Stimulated activated CD8-positive, alpha-beta memory T cell treated with anti-CD3 and anti-CD28 coated beads, Interleukin-15, amount 100 ng/mL, for 24 hours (primary cell): ENCODE data around the gene LOXL4.

Experiments used
- DNase-seq: peaks from one replicate; pipeline ENCODE4 v3.0.0-alpha.2; 2020; ENCODE audit warnings: low read depth

The LOXL4 gene

DNA sequence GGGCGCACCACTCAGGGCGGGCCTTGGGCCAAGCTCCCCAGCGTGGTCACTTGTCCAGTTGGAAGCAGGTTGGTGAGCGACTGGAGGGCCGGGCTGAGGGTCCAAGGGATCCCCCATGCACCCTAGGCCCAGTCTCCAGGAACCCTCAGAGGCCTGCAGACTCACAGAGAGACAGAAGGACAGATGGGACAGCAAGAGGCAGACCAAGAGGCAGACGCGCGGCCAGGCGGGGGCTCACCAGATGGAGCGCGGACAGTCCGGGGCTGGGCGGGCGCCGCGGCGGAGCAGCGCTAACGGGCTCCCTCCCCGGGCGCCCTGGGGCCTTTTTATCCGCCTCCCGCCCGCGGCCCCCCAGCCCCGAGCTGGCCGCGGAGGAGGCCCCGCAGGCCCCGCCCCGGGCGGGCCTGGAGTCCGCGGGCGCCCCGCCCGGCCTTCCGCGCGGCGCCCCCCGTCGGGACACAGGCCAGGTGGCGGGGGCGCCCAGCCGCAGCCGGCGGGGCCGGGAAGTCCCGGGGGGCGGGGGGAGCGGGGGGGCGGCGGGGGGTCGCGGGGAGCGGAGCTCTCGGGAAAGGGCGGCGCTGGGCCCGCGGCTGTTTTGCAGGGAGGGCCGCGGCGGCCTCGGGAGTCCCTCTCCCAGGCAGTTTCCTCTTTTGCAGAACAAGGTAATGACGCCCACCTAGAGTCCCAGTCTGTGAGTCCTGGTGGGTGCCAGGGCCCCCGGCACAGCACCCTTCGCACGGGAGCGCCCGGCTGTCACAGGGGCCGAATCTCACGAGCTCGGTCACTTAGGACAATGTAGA is at the start of gene LOXL4:
TSS of gene LOXL4 (minus strand) at position 301 of the 800 bp plus-strand sequence. CDS start 5,175 bp downstream, outside the sequence.
- no peak for DNase-seq

DNA sequence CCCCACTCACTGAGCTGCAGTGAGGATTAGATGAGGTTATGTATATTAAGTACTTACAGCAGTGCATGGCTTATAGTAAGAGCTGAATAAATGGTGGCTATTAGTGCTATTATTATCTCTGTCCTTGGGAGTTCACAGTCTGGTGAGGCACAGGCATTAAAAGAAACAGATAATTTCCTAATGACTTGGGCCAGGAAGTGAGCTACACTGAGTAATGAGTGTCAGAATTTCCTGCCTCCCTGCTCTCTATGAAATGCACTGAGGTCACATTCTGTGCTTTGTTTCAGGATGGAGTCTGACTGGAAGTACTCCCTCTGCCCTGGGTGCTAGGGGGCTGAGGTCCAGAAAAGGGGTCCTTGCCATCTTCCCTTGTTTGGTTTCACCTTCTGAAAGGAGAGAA is 48.7 kb upstream of the LOXL4 start:
- no peak for DNase-seq

DNA sequence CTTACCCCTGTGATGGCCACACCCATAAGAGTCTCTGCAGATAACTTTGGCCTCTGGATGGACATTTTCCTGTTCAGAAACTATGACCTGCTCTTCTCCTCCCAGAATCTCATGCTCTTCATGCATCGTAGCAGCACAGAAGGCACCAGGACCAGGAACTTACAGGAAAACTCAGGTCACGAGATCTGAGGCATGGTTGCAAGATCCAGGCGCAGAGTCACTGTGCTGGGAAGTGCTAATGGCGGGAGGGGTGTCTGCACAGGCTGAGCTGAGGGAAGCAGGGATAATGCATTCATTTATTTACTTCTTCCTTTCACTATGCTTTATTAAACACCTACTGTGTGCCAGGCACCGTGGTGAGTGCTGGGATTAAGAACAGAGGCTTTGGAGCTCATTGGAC is 48.2 kb upstream of the LOXL4 start:
- no peak for DNase-seq

DNA sequence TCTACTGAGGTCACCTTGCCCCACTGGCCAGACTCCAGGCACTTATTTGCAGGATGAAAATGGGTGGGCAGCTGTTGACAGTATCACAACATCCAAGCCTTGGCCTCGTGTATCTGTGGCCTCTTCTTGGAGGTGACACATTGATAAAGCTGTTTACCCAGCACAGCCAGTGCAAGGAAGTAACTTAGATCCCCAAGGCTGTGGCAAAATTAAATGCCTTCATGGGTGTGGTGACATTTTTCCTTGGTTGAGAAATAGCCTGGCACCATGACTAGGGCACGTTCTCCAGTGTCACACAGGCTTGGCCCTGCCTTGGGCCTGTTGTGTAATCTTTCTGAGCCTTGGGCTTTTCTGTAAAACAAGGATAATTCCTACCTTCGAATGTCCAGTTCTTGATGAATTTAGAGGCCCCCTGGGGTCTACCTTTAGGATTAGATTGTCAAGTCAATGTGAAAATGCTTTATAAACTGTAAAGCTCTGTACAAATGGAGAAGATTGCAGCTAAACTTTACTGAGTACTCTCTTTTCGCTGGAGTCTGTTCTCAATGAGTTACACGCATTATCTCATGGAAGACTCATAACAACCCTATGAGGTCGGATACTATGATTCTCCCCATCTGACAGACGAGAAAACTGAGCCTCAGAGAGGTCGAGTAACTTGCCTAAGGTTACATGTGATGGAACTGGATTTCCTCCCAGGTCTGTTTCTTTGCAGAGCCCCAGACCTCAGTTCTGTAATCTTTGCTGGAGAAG is 46.7 kb upstream of the LOXL4 start:
- DNase-seq = no peak

DNA sequence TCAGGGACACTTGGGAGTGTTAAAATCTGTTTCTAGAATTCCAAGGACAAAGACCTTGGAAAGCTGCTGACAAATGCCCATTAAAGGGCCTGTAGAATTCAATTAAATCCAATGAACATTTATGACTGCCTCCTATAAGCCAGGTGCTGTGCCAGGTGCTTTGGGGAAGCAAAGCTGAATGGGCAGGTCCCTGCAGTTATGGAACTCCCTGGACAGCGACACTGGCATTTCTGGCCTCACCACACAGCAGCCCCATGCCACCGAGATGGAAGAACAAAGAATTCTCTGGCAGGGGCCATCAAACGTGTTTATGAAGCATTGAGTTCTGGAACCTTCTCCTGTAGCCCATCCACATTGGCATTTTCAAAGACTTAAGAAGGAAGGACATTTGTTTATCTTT is 45.6 kb upstream of the LOXL4 start:
- no peak for DNase-seq

DNA sequence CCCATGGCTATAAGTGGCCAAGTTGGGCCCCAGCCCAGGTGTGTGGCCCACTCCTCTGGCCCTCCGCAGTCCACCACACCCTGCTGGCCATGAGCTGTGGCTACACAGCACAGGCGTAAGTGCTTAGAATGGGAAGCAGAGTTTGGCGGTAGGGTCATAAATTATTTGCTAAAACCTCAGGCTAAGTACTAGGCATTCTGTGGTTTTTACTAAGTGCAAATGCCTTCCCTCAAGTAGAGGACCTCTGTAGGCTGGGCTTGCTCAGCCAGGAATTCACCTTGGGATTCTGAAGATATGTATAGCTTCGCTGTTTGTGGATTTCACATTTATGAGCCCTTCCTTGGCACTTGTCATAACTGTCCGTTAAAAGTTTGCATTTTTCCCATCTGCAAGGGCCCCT is 44.8 kb upstream of the LOXL4 start:
- DNase-seq = no peak

DNA sequence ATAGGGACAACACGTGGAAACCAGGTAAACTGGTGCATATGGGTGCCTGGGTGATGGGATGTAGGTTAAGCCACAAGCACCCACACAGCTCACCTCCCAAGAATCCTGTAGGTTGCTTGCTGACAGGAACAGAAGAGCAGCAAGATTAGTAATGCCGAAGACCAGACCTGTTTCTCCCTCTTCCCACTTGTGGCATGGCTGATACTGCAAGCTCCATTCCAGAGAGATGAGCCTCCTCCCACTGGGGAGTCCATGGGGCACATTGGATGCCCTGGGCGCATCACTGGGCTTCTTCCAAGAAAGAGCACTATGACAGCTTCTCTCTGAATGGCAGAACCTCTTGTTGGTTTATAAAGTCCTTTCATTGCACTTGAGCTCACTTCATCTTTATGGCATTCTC is 44.4 kb upstream of the LOXL4 start:
- DNase-seq = no peak

DNA sequence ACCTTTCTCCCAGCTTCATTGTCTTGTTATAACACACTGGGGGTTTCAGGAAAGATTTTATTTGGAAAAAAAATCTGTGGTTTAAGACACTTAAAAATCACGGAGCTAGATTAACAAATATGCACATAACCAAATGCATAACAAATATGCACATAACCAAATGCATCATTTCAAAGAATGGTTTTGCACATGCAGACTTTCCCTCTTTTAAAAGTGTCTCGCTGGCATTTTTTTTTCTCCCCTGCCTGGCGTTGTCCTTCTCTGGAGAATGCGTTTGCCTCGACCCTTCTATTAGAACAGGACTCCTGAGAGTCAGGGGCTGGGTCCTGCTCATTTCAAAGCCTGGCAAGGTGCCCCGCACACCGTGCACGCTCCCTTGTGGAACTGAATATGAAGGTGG is 42.7 kb upstream of the LOXL4 start:
- DNase-seq = no peak

DNA sequence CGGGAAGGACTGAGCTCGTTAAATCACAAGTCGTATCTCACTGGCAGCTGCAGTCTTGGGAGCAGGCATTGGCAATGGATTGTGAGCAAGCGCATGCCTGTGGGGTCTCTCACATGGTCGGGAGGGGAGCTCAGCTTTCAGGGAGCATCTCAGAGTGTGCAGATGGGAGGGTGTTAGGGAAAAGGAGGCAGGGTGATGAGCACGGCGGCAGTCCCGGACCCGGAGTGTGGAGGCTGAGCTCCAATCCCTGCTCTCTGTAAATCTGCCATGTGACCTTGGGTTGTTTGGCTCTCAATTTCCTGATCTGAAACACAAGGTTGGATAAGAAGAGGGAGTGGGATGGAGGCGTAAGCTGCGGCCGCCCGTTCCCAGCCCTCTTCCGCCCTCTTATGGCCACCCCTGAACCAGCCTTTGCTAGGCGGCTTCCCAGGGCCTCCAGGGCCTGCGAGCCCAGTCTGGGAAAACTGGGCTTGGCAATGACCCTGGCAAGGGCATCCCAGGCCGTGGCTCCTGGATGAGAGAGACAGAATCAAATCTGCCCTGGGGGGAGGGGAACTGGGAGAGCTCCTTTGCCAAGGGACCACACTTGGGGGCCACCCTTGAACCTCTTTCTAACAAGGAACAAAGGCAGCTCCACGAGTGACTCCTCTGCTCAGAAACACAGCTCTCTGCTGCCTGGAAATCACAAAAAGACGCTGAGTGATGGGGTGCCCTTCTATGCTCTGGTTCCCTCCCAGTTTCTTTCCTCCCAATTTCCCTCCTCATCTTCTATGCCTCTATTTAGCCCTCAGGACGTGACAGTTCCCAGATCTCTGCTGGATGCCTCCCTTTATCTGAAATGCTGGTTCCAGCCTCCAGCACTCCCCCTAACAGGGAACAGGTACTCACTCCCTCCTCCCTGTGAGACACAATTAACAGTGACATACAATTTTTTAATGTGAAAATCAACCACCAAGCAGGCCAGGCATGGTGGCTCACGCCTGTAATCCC is 41.7 kb upstream of the LOXL4 start:
- no peak for DNase-seq

DNA sequence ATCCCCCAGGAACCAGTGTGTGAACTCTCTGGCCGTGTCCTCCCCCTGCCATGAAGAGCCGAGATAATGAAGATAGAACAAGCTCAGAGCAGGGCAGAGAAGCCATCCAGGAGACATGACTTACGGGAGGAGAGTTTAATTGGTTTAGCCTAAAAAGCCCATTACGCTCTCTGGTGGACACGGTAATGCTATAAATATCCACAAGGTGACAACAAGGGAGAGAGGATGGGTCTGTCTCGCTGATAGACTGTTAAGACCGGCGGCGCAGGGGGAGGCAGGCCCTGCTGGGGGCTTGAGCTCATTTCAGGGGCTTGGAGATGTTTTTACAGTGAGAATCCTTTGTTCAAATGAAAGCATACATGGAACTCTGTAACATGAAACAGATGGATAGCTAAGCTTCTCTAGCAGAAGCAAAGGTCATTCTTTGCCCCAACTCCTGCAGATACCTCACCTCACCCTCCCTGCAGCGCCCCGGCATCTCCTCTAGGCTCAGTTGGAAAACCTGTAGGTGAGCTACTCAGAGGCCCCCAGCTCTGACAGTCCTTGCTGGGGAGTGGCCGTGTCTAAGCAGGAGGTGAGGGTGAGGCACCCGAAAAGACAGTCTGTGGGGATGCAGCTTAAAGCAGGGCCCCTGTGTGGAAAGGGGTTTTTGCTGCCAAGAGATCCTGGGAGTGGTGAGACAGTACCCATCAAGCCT is 40.8 kb upstream of the LOXL4 start:
- DNase-seq = no peak

DNA sequence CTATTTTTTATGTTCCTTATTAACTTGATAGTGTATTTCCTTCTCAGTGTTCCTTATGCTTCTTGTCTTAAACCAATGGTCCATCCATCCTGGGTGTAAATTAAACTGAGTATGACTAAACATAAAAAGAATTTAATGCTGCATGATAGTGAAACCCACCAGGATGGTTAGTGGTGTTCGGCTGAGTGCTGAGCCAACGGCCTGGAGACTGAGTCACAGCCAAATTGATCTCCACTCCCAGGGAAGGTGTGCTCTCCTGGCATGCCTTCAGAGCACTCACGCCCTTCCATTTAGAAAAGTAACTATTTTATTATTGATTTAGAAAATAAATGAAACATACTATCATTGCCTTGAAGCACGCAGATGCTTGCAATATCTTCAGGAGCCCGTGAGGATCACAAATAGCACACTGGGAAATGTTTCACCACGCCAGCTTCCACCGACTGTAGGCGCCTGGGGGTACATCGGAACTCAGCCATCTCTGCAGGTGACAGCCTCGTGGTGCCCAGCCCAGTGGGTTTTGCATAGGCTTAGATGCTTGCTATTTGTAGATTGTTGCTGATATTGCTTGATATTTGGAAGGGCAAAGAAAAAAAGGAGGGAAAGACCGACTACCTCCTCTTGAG is 40.0 kb upstream of the LOXL4 start:
- DNase-seq = no peak

DNA sequence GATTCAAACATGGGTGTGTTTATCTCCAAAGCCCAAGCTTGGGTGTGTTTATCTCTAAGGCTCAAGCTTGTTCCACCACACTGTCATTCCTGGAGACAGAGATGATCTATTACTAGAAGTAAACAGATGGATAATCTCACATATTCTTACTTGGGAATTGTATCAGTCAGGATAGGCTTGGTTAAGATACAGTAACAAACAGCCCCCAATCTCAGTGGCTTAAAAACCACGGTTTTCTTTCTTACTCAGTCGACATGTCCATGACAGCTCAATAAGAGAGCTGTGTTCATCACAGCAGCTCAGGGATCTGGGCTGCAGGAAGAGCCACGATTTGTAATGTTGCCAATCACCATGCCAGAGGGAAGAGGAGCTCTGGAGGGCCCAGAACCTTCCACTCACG is 38.5 kb upstream of the LOXL4 start:
- DNase-seq = no peak

DNA sequence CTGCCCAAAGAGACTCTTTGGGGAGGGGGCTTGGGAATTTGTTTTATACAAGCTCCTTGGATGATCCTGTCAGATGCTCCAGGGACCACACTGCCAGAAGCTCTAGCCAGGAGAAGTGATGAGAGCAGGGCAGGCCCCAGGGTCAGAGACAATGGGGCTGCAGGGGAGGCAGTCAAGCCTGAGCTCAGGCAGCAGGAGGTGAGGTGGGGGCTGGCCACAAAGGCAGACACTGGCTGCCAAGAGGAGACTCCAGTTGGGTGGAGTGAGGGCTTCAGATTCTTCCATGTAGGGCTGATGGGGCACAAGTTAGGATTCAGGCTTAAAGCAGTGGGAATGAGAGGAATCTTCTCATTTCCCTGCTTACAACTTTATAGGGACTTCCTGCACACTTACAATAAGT is 35.6 kb upstream of the LOXL4 start:
- DNase-seq = no peak

DNA sequence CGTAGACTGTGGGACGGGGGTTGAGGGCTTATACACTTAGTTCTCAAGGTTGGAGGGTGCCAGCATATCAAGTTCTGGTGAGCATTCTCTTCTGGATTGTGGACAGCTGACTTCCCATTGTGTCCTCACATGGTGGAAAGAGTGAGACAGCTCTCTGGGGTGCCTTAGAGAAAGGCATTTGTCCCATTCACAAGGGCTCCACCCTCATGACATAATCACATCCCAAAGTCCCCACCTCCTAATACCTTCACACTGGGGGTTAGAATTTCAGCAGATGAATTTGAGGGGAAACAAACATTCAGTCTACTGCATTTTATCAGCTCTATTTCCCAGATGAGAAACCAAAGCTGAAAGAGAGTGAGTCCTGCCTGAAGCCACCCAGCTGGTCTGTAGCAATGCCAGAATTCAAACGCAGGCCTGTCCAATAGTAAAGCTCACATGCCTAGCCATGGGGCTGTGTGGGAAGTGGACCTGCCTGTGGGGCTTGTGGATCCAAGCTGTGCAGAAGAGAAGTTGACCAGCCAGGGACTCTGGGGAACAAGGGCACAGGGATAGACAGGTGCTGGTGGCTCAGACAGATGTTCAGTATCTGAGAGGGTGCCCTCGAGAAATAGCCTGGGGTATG is 34.9 kb upstream of the LOXL4 start:
- no peak for DNase-seq

DNA sequence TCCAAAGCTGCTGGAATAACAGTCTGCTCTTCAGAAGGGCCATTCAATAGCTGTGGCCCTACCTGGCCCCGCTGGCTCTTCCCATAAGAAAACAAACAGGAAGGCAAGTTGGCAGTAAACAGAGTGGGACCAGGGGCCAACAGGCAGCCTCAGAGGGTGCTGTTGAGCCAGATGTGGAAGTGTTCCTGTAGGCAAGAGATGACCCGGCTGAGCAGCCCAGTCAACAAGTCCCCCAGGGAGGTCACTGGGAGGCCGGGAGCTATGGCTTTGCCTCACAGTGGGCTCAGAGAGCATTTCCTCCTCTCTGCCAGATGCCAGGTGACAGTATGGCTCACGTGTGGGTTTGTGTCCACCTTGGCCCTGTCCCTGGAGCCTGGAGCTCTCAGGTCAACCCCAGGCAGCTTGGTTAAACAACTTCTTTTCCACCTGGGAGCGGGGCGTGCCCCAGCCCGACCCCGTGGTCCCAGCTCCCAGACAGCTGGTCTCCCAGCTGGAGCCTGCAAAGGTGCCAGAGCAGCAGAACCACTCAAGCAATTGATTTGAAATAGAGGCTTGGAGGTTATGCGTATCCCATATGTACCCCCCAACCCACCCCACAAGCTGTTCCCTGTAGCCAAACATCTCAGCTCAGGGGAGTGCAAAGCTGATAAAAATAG is 33.8 kb upstream of the LOXL4 start:
- DNase-seq = no peak

DNA sequence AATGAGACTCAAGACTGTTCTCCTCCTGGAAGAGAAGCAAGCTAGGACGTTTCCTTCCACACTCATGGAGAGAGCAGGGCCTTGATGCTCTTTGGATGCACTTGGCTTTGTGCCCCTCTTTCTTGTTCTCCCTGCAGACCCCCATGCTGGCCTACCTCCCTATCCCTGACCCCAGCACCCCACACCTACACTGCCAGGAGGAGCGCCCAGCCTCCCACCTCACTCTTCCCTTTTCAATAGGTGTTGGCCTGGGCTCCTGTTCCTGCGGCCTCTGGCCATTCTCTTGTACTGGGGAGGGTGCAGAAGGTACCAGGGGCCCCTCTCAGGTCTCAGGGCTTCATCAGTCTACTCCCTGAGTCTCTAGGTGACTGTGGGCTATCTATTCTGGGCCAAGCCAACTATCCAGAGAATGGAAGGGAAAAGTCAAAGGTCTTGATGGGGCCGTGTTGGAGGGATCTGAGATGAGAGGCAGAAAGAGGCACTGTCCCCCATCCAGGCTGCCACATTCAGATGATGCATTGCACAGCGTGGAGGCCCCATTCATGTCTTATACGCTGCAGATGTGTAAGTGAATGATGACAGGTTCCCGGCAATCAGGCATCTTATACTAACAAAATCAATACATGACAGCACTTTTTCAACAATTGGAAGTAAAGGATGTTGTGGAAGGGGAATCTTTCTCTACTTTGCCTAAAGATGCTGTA is 32.7 kb upstream of the LOXL4 start:
- DNase-seq = no peak

DNA sequence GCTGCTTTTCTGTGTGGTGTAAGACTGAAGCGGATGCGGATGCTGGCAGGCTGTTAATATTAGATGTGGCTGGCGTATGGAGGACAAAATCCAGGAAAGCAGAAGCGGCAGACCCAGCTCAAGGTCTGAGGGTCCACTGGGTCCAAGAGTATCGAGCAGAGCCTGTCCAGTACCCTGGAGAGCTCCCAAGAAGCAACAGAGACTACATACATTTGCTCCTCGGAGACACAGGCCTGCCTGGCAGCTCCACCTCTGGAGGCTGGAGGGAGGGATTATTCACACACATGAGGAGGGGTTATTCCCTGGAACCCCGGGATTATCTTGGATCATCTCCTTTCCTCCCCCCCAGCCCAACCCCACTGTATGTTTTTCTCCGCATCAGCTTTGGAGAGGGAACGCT is 31.3 kb upstream of the LOXL4 start:
- DNase-seq = no peak

DNA sequence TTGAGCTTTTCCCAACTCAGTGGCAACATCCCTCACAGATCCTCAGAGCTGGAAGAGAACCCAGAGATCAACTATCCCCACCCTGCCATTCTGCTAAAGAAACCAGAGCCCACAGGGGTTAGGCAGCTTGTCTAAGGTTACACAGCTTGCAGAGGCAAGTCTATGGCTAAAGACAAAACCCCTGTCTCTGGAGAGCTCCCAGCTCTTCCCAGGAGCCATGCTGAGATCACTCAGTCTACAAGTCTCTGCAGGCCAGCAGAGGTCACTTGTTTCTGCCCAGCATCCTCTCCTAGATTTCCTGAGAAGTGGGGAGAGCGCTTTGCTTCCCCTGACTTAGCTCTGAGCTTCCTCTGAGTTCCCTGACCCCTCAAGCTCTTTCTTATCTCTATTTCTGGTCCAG is 28.5 kb upstream of the LOXL4 start:
- no peak for DNase-seq

DNA sequence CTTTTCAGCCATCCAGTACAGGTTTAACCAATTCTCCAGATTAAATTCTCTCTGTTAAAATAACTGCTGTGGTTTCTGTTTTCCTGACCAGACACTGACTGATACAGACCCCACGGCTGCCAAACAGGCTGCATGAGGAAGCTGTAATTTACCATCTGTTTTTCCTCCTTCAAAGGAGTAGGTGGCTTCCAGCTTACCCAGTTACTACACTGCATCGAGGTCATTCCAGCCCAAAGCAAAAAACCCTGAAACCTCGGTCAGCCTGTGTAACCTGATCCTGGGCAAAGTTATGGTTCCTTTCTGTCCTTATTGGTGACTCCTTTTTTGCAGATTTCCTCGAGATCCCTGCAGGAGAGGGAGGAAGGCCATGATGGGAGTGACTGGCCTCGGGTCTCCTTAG is 27.9 kb upstream of the LOXL4 start:
- no peak for DNase-seq

DNA sequence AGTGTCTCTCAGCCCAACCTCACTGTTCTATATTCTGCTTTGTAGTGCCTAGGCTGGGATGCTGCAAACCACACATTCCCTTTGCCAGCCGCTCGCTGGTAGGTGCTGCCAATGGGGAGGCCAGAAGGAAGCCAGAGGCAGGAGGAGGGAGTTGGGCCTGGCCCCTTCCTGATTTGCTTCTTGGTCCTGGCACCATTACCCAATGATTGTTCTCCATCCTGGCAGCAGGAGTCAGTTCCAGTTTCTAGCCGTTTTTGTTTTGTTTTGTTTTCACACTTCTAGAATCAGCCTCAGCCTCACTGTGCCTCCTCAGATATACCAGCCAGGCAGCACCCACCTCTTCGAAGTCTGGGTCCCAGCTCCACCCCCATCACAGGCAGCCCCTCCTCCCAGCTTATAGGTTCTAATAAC is 27.4 kb upstream of the LOXL4 start:
- DNase-seq = no peak
